GM19238 (cell line): Measurements from ENCODE around the gene ATP6V0D1.

Experiments
- DNase-seq: peaks from one replicate; pipeline ENCODE4 v3.0.0; 2011; ENCODE audit warnings: low spot score; ENCODE audit not compliant: insufficient read length

Gene ATP6V0D1

DNA sequence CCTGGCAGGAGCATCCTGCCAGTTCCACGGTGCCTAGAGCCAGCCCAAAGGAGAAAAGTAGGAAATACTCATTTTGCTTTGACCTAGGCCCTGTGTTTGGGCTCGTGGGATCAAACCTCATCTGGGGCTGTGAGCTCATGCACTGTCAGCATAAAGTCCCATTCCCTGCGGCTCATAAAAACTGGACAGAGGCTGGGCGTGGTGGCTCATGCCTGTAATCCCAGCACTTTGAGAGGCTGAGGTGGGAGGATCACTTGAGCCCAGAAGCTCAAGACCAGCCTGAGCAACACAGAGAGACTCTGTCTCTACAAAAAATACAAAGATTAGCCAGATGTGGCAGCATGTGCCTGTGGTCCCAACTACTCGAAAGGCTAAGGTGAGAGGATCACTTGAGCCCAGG lies 17.9 kb downstream of the ATP6V0D1 start:
- DNase-seq, result no peak

DNA sequence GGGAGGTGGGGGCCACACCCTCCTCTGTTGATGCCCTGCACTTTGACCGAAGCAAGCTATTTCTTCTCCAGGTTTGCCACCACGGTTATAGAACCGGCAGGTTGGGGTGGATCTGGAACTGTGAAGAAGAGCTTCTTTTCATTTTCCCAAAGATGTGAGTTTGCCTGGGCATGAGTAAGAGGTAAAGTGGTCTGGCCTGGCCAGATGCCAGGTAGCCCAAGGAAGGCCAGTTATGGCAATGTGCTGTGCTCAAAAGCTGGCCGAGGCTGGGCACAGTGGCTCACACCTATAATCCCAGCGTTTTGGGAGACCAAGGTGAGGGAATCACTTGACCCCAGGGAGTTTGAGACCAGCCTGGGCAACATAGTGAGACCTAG lies 18.7 kb downstream of the ATP6V0D1 start:
- no peak for DNase-seq

GRCh38 chr16:67461600-67462278 lies 19.2 kb downstream of the ATP6V0D1 start:
- no peak for DNase-seq

GRCh38 chr16:67460961-67461360 lies 20.0 kb downstream of the ATP6V0D1 start:
- DNase-seq, result no peak

GRCh38 chr16:67460168-67460567 lies 20.8 kb downstream of the ATP6V0D1 start:
- DNase-seq, result no peak

GRCh38 chr16:67459861-67460150 lies 21.2 kb downstream of the ATP6V0D1 start:
- no peak for DNase-seq

- DNase-seq, result no peak
Observed at GRCh38 chr16:67459066-67459860, 21.7 kb downstream of the ATP6V0D1 start.

DNA sequence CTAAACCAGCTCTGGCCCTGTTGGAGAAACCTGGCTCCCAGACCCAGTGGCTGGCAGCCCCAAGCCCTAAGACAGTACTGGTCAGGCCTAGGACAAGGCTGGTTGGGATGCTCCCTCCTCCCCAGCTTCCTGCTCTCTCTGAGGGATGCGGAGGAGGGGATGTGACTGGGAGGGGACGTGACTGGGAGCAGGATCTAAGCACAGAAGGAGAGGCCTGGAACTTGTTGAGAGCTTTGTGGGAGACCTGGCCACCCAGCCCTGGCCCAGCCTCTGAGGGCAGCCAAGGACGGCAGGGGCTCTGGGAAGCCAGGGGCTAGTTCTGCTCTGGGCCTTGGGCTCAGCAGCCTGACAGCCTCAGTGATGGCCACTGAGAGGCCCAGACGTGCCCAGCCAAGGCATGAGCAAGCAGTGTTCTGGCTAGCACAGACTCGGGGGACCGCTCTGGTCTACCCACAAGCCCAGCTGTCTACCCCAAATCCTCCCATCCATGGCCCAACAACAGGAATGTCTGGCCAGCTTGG lies 22.8 kb downstream of the ATP6V0D1 start:
- DNase-seq, result no peak

DNA sequence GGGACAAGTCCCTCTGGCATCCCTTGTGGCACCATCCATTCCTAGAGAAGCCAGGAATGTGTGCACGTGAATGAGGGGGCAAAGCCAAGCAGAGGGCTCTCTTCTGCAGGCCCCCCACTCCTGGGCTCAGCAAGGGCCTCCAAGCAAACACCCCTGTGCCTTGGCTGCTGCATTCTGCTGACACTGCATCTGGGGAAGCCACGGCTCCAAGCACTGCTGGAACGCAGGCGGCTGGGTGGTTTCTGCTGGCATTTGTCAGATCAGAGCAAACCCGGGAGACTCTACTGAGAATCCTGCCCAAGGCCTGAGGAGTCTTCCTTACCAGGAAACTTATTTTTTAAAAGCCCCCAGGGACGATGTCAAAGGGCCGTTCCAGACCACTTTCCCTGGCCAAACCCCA lies 23.3 kb downstream of the ATP6V0D1 start:
- DNase-seq, result no peak

GRCh38 chr16:67456391-67457081 lies 24.4 kb downstream of the ATP6V0D1 start:
- DNase-seq, result no peak

DNA sequence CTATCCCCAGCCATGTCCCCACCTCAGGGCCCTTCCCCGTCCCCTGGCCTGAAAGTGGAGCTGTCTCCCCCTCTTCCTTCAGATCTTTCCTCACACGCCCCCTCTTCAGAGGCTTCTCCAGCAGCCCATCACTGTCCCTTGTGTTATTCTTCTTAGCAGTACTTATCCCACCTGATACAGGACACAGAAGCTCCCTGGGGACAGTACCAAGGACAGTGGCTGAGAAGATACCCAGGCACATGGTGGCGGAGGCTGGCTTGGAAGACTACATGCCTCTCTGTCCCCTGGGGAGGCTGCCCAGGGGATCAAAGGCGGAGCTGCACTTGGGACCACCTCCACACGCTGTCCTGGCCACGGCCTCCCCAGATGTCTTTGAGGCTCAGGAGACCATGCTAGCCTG lies 26.1 kb downstream of the ATP6V0D1 start:
- DNase-seq, result no peak

GRCh38 chr16:67454104-67454503 lies 26.9 kb downstream of the ATP6V0D1 start:
- no peak for DNase-seq

DNA sequence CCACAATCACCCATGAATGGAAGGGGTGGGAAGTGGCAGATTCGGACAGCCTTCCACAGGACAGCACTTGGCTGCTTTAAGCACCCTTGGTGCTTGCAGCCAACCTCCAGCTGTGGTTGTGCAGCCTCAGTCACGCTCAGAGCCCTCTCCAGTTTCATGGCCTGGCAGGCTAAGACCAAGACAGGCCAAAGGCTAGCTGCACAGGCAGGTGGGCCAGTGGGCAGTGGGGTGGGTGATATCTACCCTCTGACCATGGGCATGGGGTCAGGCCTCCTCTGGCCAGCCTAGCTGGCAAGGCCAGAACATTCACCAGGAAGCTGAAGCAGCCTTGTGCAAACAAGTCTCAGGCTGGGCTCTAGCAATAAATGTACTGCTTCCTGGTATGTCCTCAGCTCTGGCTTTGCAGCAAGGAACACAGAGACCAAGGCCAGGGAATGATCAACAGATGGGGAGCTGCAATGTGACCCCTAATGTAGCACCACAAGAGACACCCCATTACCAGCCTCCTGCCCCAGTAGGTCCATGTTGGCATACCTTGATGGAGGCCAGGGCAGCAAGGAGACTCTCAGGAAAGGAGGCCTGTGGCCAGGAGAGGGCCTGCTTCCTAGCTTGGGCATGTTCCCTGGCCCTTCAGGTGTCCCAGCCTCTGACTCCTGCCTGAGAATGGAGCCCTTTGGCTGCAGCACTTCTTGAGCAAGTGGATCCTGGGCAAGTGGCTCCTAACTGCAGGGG lies 29.1 kb downstream of the ATP6V0D1 start:
- DNase-seq, result no peak

GRCh38 chr16:67451061-67451703 lies 29.8 kb downstream of the ATP6V0D1 start:
- no peak for DNase-seq

DNA sequence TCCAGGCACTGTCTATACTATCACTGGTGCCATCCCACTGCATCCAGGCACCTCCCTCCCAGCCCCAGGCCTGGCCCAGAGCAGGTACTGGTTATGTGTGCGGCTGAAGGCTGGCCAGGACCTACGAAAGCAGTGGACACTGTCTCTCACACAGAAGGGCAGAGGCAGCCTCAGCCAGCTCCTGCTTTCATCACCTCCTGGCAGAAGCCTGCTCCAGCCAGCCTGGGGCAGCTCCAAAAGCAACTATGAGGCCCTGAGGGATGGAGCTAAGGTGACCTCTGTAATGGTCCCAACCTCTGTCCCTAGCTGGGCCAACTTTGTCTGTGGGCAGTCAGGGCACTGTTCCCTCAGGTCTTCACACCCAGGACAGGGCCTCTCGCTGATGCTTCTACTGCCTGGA lies 31.2 kb downstream of the ATP6V0D1 start:
- DNase-seq, result no peak

GRCh38 chr16:67449336-67449735 lies 31.6 kb downstream of the ATP6V0D1 start:
- DNase-seq, result no peak

DNA sequence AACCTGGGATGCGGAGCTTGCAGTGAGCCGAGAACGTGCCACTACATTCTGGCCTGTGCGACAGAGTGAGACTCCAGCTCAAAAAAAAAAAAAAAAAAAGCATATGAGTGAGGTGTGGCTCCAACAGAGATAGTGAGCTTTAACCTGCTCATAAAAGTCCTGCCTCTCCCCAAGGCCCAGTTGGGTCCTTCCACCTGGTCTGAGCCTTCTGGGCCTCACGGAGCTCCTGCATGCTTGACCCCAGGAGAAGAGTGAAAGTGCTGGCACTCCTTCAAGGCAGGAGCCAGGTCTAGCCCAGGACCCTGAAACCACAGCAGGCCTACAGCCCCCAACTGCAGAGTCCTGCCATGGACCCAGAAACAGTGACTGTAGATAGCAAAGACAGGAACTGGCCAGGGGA lies 32.4 kb downstream of the ATP6V0D1 start:
- no peak for DNase-seq

DNA sequence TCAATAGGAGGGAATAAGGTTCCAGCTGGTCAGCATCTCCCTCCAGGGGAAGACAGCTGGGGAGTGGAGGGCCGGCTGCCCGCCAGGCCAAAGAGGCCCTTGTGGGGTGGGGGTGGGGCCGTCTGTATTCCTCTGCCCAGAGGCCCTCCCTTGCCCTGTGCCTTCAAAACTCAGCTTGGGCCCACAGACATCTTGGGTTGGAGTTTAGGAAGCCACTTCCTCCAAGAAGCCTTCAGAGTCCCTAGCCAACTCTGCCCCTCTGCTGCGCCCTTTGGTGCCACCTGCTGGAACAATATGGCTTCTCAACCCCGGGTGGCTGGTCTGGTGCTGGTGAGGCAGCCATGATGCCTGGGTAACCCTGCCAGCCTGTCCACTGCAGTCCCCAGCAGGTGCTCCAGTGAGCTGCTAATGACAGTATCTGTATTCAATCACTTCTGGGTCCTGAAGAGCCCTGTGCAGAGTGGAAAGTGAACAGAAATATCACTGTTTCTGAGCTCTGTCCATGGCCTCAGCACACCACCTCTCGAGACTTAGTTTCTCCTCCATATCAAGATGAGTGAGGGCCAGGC lies 33.4 kb downstream of the ATP6V0D1 start:
- peak; percentile 78 for DNase-seq

DNA sequence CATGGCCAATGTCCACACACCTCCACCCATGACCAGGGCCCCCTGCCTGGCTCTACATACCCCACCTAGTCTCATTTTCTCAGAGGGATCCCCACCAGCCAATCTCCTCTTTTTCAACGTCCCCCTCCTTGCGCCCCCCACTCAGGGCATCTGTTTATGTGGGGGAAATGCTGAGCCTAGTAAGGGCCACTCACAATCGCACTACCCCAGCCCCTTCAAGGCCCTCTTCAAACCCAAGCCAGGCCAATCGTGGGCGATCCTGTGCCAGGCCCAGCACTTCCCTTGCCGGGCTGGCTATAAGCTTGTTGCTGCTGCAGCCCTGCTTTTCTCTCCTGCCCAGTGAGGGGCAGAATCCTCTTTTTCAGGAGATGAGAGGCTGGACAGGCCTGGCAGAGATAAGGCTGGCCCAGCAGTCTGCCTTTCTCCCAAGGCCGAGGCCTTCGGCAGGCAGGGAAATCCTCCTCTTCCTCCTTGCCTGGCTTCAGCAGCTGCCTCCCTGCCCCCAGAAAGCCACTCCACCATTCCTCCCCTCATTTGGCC lies 33.9 kb downstream of the ATP6V0D1 start:
- no peak for DNase-seq
